GM12873 (cell line): ENCODE data around the gene FEM1B.

Experiments
- CTCF ChIP-seq: IDR thresholded peaks from 2 replicates; pipeline ENCODE4 v1.5.1; 2012; ENCODE audit warnings: low read depth, mild to moderate bottlenecking, moderate library complexity, low read length, control low read depth; ENCODE audit not compliant: insufficient read depth; ENCODE audit errors: missing control alignments

Gene FEM1B

GRCh38 chr15:68304589-68305337 is 27.2 kb downstream of the FEM1B start:
- TF ChIP-seq CTCF, result no peak

DNA sequence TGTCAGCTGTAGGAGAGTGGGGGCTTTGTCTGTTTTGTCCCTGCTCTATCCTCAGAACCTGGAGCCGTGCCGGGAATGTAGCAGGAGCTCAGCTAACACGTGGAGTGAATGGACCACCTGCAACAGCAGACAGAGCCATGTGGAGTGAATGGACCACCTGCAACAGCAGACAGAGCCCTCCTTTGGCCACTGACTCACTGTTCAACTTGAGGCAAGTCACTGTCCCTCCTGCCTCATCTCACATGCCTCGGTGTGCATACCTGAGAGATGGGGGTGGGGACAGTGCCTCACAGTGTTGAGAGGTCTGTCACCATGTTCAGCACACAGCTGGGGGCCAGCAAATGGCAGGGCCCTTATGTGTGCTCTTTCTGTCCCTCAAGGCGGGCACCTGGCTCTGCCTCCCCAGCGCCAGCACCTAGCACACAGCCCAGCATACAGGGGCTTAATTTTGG is 27.9 kb downstream of the FEM1B start:
- no peak for TF ChIP-seq CTCF

DNA sequence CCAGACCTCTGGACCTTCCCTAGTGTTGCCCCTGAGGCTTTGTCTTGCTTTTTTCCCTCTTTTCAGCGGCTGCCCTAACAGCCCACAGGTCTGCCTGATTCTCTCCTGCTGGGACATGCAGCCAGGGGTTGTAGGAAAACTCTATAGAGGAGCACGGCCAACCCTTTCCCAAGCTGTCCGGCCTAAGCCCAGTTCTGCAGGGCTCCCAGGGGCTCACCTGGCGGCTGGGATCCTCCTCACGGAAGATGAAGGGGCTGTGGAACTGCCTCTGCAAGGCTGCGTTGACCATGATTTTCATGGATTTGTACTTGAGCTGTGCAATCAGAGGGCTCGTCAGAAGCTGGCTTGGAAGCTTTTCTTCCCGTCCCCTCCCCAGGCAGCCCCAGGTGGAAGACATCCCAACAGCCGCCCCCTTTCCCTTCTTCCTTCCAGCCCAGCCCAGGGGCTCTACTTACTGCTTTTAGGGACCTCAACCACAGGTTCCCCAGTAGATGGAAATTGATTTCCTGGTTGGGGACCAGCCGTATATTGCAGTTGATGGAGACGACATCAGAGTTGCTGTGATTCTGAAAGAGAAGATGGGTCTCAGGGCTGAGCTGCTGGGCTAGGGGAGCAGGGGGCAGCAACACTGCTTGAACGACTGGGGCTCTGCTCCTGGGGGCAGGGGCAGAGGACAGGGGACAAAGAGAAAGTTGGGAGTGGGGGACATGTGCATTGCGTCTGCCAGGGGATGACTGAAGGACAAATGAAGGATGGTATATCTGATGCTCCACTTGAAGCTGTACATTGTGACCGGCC is 29.8 kb downstream of the FEM1B start:
- TF ChIP-seq CTCF, result no peak

DNA sequence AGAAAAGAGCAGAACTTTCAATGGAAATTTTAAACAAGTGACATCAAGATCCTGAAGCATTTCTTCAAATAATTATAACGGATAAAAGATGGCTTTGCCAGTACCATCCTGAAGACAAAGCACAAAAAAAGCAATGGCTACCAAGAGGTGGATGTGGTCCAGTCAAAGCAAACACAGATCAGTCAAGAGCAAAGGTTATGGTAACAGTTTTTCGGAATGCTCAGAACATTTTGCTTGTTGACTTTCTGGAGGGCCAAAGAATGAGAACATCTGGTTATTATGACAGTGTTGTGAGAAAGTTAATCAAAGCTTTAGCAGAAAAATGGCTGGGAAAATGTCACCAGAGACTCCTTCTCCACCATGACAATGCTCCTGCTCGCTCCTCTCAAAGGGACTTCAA is 31.5 kb downstream of the FEM1B start:
- TF ChIP-seq CTCF, result no peak

DNA sequence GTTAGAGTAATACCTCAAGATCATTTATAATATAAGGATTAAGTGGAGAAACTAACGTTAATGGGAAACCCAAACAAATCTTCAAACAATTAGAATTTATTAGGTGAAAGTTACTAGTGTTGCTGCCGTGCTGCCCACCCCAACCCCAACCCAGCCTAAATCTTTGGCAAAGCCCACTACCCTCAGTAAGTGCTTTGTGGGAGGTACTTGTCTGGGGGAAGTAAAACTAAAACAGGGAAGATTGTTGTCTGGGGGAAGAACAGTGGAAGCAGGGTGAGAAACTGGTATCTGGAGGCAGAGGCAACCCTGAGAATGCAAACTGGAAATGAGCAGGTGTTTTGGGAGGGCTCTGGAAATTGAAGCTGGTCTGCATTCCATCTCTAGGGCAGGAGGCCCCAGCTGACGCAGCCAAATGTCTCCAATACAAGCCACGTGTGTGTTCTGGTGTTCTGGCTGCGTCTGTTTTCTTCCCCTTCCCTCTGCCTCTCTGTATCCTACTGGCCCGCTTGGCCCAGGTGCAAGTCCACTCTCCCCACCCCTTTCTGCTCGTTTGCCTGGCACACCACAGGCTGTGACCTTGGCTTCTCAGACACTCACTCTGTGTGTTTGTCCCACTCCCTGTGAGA is 32.7 kb downstream of the FEM1B start:
- no peak for TF ChIP-seq CTCF

- no peak for TF ChIP-seq CTCF
Observed at GRCh38 chr15:68310804-68311463, 33.4 kb downstream of the FEM1B start.
